Measurements from ENCODE around the gene UBA1. TPM values are rescaled to one million over a fixed set of nuclear protein-coding genes. Genes with fewer than 3 reads are reported as not detected.
A peak's percentile ranks its signal among the peaks of the same experiment; 100 is the strongest.

Gene UBA1
- total RNA-seq, 4 donors from 2014 or later, result 72.9 to 187 (median 149) TPM

DNA sequence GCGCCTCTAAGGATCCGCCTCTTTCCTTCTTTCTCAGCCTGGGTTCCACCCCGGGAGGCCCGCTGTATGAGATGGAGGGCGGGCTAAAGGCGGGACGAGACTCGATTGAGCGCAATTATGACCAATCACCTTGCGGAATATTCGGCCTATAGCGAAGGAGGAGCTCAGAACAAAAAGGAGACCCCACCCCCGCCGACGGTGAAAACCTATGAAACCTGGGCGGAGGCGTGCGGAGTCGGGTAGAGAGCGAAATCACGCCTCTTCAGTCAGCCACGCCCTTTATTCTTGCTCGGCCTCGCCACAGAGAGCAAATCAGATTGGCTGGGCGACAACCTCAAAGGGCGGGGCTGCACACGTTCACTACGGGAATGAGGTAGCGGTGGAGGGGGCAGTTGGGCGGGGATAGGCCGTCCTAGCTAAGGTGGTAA, 24.2 kb downstream of the UBA1 start:
- TF ChIP-seq CTCF (IDR thresholded peaks at IDR 0.05) (no peak), POLR2A (IDR thresholded peaks at IDR 0.05) (peak in 1 of 2 donors; percentile 6)
- H3K36me3 ChIP-seq, result no peaks in the 10 kb centered on the region
- DNase-seq, result peak; percentile 99 to 100
- intact Hi-C loops (cut with DNase I; ENCODE audit: low total_unique reads), result no loop called here
- H3K27me3 ChIP-seq, result no peaks in the 10 kb centered on the region
- H3K9me3 ChIP-seq, result no peaks in the 10 kb centered on the region
- peak overlapping the region; percentile 95 for H3K27ac ChIP-seq
- peak overlapping the region; percentile 47 to 87 for H3K4me3 ChIP-seq
- H3K4me1 ChIP-seq, result peaks cover 0 to 11% of the 10 kb centered on the region in 2 donors

DNA sequence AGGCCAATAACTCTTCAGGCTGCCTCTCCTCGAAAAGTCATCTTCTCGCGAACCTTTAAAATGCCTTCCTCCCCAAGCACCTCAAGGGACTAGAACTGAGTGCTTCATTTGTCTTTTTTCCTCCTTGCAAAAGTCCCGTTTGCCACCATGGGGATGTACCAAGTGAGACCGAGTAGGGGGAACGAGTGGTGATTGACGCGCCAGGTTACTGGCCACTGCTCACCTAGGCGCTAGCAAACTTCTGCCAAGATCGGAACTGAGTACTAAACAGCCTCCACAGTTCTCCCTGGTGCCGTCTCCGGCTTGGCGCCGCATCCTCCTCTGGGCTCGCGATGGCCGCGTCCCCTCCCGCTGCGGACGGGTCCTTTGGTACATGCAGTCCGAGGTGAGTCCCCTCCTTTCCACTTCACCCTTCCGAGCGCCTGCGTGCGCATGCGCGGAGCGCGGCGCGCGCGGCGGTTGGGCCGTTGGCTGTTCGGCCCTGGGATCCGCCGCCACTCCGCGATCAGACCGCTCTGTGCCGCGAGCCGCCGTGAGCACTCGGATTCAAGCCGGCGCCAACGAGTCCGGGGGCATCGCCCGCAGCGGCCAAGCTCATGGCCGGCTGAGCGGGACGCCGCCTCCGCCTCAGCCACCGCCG, 24.8 kb downstream of the UBA1 start, which contains the start of gene CDK16:
Gene CDK16 (plus strand): TSS at position 402 of the 640 bp plus-strand sequence. CDS start 4,877 bp downstream, outside the sequence.
- Histone ChIP-seq H3K27ac (peak within 1 kb of the TSS; percentile 95), H3K4me3 (peak within 1 kb of the TSS; percentile 47 to 87), H3K9me3 (no peaks in the 10 kb centered on the region), H3K4me1 (peaks cover 0 to 11% of the 10 kb centered on the region in 2 donors), H3K27me3 (no peaks in the 10 kb centered on the region), H3K36me3 (no peaks in the 10 kb centered on the region)
- intact Hi-C loops (cut with DNase I; ENCODE audit: low total_unique reads), result no loop called here
- peak; percentile 82 to 85 for DNase-seq
- TF ChIP-seq CTCF (IDR thresholded peaks at IDR 0.05), result no peak
- TF ChIP-seq POLR2A (IDR thresholded peaks at IDR 0.05), result peak; percentile 79 to 94

DNA sequence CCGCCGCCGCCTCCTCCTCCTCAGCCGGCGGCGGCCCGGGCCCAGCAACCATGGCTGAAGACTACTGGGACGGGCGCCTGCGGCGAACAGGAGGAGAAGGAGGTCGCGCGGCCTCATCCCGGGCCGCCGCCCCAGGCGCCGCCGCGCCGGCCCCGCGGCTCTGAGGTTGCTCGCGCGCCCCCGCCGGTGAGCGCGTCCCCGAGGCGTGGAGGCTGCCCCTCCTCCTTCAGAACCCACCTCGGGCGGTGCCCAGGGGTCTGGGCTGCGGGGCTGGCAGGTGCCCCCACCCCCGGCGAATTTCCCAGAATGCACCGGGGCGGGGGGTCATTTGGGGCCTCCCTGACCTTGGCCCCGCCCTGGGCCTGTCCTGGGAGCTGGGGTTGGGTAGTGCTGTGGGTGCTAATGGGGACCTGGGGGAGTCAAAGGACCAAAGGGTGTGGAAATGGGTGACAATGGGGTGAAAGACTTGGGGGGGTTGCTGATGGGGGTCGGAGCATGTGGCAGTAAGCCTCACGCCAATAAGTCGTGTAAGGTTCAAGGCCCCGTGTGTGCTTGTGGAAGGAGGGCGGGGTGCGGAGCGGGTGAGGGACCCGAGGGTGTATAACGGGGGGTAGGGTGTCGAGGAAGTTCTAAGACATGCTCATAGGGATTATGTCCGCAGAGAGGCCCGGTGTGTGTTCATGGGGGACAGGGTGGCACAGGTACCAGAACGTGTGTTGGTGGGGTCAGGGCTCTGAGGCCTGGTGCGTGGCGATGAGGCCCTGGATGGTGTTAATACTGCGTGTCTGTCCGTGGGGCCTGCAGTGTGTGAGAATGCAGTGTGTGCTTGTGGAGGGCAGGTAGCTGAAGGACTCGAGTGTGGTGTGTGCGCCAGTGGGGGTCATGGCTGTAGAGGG, 25.5 kb downstream of the UBA1 start:
- no peaks in the 10 kb centered on the region for H3K9me3 ChIP-seq
- no peaks in the 10 kb centered on the region for H3K27me3 ChIP-seq
- intact Hi-C loops (cut with DNase I; ENCODE audit: low total_unique reads), result no loop called here
- no peaks in the 10 kb centered on the region for H3K36me3 ChIP-seq
- H3K4me1 ChIP-seq, result peaks cover 0 to 11% of the 10 kb centered on the region in 2 donors
- peak overlapping the region; percentile 95 for H3K27ac ChIP-seq
- no peak for TF ChIP-seq CTCF (IDR thresholded peaks at IDR 0.05)
- TF ChIP-seq POLR2A (IDR thresholded peaks at IDR 0.05), result no peak
- H3K4me3 ChIP-seq, result peak overlapping the region; percentile 47 to 87
- peak; percentile 49 to 68 for DNase-seq

DNA sequence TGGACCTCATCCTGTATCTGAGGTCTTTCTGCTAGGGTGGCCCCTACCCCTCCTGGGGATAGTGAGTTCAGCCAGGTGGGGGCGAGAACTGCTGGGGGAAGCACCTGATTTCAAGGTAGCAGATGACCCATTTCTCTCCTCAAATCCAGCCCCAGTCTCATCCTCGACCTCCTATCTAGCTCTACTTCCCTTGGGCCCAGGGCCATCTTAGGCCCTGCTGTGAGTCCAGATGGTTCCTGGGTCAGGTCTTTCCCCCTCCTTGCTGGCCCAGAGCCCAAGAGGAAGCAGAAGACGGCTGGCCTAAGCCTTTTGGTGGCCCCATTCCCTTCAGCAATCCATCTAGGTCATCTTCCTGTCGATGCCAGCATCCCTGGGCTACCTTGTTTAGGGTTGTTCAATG, 28.1 kb downstream of the UBA1 start:
- H3K4me3 ChIP-seq, result no peak overlapping the region
- no peaks in the 10 kb centered on the region for H3K27me3 ChIP-seq
- no peak overlapping the region for H3K27ac ChIP-seq
- intact Hi-C loops (cut with DNase I; ENCODE audit: low total_unique reads), result no loop called here
- H3K36me3 ChIP-seq, result no peaks in the 10 kb centered on the region
- peaks cover 0 to 11% of the 10 kb centered on the region in 2 donors for H3K4me1 ChIP-seq
- H3K9me3 ChIP-seq, result no peaks in the 10 kb centered on the region
- TF ChIP-seq CTCF (IDR thresholded peaks at IDR 0.05) (no peak), POLR2A (IDR thresholded peaks at IDR 0.05) (no peak)
- no peak for DNase-seq

All from uterus (tissue), 4 donors.